Cerebellar cortex (tissue), 1 donor: ENCODE results near the gene MYRF.

Experiments
- DNase-seq: peaks from one replicate; pipeline ENCODE4 v3.0.0-alpha.2; 2015; ENCODE audit warnings: low spot score

MYRF gene

DNA sequence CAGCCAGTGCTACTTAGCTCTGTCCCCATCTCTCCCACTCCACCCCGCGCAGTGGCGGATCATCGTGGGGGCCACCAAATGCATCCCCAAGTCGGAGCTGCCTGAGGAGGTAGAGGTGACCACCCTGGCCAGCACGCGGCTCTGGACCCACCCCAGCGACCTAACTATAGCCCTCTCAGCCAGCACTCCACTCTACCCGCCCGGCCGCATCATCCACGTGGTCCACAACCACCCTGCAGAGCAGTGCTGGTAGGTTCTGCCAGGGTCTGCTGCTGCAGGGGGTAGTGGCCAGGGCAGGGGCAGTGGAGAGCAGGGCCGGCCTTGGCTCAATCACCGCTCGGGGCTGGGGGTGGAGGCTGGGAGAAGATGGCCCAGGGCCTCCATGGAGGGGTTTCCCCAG is 13.0 kb upstream of the MYRF start:
- DNase-seq = no peak

DNA sequence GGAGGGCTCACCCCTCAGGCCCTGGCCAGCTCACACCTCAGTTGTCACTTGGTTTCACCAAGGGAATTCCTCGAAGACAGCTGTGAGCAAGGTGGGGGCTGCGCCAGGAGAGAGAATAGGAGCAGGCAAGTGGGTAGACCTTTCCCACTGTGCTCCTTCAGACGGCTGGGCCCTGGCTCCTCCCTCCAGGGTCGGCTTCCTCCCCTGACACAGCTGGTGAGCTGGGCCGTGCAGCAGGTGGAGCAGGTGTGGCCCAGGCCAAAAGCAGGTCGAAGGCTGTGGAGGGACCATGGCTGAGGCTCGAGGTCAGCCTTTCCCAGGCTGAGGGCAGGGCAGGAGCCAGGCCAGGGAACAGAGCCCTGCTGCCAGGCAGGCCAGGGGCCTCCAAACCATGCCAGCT is 12.5 kb upstream of the MYRF start:
- DNase-seq = no peak

DNA sequence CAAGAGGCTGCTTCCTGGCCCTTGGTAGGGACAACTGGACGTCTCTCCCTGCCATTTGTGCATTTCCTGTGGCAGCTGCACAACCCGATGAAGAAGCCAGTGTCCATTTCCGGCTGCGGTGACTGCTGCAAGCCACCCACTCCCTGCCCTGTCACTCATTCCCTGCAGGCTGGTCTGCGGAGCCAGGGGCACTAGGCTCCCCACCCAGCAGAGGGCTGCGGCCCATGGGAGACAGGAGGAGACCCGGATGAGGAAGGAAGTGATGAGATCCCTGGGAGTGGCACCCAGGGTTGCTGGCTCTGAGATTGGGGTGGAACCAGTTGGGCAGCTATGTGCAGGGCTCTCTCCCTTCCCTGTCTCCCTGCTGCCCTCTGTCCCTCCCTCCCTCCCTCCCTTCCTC is 10.0 kb upstream of the MYRF start:
- DNase-seq = no peak

DNA sequence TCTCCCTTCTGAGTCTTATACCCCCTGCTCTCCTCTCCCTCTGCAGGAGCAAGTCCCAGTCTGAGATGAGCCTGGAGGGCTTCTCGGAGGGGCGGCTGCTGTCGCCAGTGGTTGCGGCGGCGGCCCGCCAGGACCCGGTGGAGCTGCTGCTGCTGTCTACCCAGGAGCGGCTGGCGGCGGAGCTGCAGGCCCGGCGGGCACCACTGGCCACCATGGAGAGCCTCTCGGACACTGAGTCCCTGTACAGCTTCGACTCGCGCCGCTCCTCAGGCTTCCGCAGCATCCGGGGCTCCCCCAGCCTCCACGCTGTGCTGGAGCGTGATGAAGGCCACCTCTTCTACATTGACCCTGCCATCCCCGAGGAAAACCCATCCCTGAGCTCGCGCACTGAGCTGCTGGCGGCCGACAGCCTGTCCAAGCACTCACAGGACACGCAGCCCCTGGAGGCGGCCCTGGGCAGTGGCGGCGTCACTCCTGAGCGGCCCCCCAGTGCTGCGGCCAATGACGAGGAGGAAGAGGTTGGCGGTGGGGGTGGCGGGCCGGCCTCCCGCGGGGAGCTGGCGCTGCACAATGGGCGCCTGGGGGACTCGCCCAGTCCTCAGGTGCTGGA is 8.8 kb upstream of the MYRF start:
- no peak for DNase-seq

DNA sequence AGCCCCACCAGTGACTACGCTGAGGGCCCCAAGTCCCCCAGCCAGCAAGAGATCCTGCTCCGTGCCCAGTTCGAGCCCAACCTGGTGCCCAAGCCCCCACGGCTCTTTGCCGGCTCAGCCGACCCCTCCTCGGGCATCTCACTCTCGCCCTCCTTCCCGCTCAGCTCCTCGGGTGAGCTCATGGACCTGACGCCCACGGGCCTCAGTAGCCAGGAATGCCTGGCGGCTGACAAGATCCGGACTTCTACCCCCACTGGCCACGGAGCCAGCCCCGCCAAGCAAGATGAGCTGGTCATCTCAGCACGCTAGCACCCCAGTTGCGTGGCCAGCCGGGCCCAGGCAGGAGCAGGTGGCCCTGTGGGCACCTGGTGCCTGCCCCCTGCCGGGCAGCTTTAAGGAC is 8.3 kb upstream of the MYRF start:
- no peak for DNase-seq

DNA sequence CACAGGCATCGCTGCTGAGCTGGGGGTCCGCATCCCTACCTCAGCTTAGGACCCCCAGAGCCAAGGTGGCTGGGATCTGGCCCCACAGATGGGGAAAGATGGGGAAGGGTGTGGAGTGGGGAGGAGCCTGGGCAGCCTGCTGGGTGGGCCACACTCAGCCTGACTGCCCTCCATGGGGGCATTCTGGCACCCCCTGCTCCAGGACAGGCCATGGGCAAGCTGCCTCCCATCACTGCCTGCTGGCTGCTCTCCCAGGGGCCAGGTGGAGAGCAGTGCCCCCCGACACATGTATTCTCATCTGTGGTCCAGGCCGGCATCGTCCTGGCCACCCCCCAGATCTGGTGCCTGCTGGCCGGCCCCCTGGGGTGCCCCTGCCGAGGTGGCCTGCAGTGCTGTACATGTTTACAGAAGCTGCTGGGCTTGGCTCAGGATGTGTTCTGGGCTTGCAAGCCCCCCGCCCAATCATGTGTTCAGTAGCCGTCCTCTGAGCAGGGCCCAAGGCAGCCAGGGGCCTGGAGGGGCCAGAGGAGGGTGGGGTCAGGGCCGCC is 7.8 kb upstream of the MYRF start:
- DNase-seq = no peak

DNA sequence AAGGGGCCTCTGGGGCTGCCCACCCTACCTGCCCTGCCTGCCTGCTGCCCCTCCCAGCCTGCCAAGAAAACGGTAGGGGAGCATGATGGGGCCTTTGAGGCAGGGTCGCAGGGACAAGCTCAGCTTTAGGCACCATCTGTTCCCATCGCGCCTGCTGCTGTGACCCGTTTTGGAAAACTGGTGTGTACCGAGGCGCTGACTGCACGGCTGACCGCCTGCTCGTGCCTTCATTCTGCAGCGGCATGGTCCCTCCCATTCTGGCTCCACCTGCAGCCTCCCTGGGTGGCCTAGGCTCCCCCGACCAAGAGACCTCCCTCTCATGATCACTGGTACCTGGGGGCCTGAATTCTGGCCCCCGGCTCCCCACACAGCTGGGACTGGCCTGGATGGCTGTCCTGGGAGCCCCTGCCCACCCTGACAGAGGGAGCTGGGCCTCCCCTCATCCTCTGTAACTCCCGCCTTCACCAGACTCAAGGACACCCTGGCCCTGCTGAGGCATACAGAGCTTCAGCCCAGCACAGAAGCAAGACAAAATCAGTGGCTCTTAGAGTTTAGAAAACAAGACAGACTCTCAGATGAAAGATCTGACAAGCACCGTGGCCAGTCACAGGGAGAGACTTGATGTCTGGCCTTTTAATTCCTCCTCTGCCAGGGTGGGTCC is 6.5 kb upstream of the MYRF start:
- no peak for DNase-seq

DNA sequence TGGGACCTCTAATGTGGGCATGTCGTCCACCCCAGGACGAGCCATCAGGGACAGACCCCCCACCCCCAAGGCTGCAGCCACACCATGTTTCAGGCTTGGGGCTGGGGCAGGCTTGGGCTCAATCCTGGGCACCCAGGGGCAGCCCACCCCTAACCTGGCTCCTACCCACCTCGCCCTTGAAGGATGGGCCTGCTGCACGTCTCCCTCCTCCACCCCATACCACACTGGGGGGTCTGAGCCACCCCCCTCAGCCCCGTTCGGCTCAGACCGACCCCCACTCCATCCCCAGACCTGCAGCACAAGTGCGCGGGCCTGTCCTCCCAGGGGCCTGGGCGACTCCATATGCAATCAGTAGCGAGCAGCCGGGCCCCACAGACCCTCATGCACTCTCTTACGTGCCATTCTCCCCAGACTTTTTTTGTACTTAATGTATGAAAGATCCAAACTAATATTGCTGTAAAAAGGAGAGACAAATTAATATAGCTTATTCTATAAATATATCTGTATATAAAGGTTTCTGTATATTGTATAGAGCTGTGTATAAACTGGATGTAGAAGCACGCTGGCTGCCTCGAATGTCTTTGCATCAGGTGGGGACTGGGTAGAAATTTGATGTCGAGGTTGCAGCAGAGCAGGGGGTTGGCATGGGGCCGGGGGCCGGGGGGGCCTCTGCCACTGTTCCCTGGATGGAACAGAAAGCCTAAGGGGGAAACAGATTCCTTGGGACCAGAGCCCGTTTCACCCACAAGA is 5.8 kb upstream of the MYRF start:
- no peak for DNase-seq

DNA sequence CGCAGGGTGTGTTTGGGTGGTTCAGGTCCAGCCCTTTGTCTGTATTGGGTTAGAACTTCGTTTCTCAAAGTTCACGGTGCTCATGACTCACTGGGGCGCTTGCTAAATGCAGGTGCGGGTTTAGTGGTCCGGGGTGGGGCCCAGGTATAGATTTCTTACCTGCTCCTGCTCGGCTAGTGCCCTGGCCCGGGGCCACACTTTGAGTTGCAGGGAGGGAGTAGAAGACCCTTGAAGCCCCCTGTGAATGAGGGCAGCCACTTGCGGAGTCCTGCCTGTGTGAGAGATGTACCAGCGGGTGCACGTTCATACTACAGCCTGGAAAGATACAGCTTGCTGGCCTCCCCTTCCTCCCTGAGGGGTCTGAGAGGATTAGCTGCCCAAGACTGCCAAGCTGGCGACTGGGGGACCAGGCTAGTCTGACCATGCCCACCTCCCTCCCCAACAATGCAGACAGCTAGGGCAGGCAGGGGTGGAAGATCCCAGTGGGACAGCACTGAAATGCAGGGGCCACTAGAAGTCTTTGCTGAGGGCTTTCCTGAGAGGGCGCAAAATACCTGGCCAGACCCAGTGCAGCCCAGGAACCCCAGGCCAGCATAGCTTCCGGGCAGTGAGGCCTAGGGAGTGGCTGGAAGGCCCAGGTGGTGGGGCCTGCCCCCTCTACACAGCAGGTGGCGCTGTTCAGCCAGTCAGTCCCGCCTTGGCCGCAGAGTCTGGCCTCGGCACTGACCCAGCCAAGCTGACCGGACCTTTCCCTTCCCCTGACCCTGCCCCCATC is 5.1 kb upstream of the MYRF start:
- peak; percentile 63 for DNase-seq

DNA sequence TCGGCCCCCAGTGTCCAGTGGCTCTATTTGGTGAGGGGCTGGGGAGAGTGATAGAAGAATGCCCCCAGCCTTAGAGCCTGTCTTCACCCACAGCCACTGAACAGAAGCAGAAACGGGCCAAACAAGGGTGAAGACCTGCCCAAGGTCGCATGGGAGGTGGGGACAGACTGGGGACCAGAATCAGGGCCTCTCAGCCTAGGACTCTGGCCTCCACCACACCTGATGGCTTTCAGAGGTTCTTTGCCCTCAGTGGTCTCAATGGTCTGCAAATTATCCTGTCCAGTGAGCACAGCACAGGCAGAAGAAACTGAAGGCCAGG is 4.5 kb upstream of the MYRF start:
- no peak for DNase-seq

DNA sequence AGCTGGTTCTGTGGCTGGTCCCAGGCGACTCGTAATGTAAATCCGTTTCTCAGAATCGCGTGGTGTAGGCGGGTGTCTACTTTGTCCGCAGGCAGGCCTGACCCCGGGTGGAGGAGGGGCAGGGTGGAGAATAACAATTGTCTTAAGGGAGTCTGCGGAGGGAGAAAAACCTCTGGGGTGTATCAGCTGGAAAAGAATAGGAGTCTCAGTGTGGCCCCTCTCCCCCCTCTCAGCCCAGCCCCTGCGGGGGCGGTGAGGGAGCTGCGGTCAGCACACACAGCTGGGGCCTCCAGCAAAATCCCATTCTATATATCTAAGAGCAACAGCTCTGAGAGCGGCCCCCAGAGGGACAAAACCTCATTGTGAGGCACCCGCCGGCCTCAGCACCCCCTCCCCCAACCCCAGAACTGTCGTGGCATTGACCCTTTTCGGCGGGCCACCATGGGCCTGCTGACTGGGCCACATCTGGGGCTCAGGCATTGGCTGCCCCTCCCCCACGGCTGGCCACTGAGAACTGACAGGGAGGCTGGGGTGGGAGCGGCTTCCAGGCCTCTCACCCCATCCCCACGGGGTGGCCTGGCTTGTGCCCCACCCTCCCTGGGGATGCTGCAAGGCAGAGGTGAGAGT is 2.7 kb upstream of the MYRF start:
- no peak for DNase-seq

DNA sequence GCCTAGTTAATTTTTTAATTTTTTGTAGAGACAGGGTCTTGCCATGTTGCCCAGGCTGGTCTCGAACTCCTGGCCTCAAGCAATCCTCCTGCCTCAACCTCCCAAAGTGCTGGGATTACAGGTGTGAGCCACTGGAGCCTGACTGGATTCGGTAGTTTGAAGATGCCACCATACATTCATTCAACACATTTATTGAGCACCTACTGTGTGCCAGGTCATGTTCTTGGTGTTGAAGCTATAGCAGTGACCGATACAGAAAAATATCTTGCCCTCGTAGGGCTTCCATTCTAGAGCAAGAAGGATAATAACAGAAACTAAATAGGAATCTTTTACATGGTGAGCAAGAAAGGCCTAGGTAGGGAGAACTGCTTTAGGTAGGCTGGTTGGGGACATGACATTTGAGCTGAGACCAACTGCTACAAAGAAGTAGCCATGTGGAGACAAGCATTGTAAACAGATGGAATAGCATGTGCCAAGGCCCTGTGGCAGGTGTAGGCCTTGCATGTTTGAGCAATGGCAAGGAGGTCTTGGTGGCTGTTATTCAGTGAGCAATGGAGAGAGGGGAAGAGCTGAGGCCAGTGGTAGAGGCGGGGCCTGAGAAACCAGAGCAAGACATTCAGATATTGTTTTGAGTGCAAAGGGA is 1.7 kb upstream of the MYRF start:
- DNase-seq = no peak

DNA sequence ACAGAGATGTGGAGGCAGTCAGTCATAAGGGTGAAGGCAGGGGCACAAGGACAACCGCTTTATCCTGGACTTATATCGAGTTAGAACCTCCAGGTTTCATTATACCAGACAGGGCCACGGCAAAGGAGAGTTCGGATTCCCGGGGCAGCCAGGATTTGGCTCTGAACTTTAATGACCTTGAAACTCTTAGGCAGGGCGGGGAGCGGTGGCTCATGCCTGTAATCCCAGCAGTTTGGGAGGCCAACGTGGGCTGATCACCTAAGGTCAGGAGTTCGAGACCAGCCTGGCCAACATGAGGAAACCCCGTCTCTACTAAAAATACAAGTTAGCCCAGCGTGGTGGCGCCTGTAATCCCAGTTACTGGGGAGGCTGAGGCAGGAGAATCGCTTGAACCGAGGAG is 1.1 kb upstream of the MYRF start:
- no peak for DNase-seq

DNA sequence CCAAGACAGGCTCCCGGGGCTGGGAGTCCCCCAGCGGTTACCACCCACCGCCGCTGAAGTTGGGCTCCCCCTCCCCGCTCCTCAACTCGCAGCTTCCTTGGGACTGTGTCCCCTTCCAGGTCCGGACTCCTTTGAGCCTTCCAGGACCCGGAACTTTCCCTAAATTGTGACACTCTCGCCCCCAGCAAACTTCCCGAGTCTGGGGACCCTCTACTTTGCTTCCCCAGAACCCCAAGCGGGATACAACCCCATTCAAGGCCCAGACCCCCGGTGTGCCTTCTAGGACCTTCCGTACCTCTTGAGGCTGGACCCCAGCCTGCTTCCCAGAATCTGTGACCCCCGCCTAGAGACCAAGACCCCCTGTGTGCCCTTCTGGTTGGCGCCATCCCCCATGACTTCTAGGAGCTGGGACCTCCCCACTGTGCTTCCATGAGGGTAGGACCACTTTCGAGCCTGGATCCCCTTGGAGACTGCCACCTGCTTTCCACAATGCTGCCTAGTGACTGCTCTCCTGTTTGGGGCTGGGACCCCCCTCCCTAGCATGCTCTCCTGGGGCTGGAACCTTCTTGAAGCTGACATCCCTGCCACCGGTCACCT is 587 bp downstream of the MYRF start:
- DNase-seq = no peak

DNA sequence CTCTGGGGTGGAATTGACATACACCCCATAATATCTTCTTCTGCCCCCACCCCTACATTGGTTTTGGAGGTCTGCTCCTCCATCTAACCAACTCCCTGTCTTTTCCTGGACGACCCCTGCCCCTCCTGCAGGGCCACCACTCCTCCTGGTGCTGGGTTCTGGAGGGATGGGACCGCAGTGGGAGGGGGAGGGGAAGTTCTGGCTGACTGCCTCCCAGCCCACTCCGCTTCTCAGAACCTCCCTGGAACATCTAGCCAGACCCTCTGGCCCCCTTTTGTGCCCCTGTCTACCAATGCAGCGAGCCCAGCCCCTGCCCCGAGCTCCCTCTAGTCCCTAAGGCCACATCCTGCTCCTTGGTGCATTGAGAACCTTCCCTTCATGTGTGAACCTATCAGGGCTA is 1.2 kb downstream of the MYRF start:
- DNase-seq = no peak

DNA sequence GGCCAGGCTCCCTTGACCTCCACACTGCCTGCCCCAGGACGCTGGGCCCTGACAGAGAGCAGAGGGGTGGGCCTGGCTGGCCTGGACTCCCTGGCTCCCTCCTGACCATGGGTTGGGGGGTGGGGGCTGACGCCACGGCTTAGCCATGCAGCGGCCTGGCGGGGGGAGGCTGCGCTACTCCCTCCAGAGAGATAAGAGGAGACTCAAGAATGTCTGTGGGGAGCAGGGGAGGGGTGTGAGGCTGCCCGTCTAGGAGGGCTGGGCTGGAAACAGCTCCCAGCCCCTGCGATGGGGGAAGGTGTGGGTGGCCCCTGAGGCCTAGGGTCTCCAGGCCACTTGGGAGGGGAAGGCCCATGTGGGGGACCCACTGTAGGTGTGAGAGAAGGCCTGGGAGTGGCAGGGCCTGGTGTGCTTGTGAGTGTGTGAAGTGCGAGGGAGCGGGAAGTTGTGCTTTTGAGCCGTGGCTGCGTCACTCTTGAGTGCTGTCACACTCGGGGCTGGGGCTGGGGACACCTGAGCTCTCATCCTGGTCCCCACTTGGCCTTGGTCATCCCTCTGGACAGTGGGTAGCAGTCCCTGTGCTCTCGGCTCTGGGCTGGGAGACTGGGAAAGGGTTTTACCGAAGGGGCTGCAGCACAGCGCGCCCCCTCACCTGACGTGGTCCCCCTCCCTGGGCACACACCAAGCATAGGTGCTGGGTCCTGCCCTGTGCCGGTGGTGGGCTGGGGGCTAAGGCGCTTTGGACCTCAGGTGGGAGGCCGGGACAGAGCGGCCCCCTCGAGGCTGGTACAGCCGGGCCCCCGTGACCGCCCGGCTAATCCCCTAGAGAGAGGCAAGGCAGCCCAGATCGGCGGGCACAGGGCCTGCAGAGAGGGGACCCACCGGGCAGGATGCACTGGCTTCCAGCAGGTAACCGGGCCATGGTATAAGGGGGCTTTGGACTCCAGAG is 2.4 kb downstream of the MYRF start:
- DNase-seq = no peak

DNA sequence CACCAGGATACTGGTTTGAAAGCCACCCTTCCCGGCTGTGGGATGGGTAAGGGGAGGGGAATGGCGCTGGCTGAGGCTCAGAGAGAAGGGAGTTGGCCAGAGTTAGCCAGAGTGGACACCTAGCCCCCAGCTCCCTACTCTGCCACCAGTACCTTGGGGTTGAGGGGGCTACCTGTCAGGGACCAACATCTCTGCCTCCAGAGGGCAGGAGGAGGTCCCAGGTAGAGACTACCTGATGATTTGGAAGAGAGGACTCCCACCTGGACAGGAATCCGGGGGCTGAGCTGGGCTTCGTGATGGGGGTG is 3.7 kb downstream of the MYRF start:
- no peak for DNase-seq

DNA sequence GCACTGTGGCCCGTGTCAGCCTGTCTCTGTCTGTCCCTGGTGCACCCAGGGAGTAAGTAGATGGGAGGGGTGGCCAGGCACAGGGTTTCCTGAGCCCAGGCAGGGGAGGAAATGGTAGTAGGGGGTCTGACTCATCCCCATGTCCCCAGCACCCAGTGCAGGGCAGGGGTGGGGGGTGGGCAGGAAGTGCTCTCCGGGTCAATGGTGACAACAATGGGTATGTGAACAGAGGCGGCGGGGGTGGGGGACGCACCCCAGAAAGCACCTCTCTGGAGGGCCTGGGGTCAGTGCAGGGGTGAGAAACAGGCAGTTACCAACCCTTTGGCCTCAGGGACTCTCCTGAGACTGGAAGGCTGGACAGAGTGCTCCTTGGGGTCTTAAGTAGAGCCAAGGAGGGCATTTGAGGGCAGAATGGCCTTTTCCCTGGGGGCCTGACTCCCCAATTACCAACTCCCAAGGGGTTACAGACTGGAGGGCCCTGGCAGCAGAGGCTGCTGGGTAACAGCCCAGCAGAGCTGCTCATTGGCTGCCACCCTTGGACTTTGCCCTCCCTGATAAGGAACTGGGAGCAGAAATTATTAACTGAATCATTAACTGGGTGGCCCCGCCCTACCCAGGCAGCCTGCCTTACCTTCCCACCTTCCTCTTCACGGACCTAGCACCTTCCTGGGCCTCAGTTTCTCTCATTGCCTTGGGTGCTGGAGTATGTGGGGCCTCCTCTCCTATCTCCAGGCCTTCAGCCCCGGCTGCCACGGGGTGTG is 4.2 kb downstream of the MYRF start:
- no peak for DNase-seq

DNA sequence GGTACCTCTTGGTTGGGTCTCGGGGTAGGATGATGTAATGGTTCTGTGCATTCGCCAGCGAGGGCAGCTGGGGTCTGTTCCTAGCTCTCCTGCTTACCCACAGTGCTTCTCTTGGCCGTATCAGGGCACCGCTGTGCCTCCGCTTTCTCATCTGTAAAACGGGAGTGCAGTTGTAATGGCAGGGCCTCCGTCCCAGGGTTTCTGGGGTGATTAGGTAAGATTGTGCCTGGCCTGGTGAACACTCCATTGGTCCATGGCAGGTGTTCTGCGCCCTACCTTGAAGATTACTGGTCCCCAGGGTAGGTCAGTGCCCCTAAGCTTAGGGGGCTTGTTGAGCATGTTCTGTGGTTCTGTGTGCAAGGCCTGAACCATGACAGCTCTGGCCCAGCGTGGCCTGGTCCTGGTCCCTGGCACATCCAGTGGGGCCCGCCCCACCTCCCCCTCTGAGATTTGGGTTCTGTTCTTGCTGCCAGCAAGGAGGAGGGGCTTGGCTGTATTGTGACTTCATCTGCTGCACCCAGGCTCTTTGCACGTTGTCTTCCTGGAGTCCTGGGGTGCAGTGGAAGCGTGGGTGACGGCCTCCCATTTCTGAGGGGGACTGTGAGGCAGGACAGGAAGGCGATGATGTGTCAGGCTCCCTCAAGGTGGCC is 4.9 kb downstream of the MYRF start:
- no peak for DNase-seq
